HepG2 (cell line): ENCODE measurements around the gene STAT1. TPM values are rescaled to one million over a fixed set of nuclear protein-coding genes. Genes with fewer than 3 reads are reported as not detected.

Experiments
- ARNT ChIP-seq: fragments of 450-650 bp; IDR thresholded peaks from 2 replicates; pipeline ENCODE4 v1.6.1; 2017
- CERS6 ChIP-seq: sonication (generic); formaldehyde crosslinking; IDR thresholded peaks from 2 replicates; pipeline ENCODE4 v1.5.0; 2020; ENCODE audit warnings: missing genetic modification reagents
- DBP ChIP-seq: sonication (generic); formaldehyde crosslinking; IDR thresholded peaks from 2 replicates; pipeline ENCODE4 v1.4.0; 2020; ENCODE audit warnings: missing genetic modification reagents; ENCODE audit errors: not compliant biosample characterization
- FOXA1 ChIP-seq, 2 experiments: fragments of 450-650 bp in 1 of 2; sonication (generic) in 1 of 2; formaldehyde crosslinking in 1 of 2; IDR thresholded peaks; 2 replicates each; pipeline versions ENCODE4 v1.4.0 to v1.6.1; 2016 to 2020; ENCODE audit warnings: missing genetic modification reagents in 1 of 2
- GATA4 ChIP-seq: sonication (generic); IDR thresholded peaks from 2 replicates; pipeline ENCODE4 v1.6.1; 2016; ENCODE audit warnings: antibody characterized with exemption, low read depth, borderline replicate concordance
- GLMP ChIP-seq: sonication (generic); formaldehyde crosslinking; IDR thresholded peaks from 2 replicates; pipeline ENCODE4 v1.9.0; 2021; ENCODE audit warnings: missing genetic modification reagents, mild to moderate bottlenecking, borderline replicate concordance
- HIVEP1 ChIP-seq: sonication (generic); formaldehyde crosslinking; IDR thresholded peaks from 2 replicates; pipeline ENCODE4 v1.4.0; 2020; ENCODE audit warnings: mild to moderate bottlenecking, missing genetic modification reagents
- HMGA1 ChIP-seq: sonication (generic); formaldehyde crosslinking; conservative IDR thresholded peaks from 2 replicates; pipeline ENCODE4 v1.4.0; 2020; ENCODE audit warnings: missing genetic modification reagents
- PRDM15 ChIP-seq: sonication (generic); formaldehyde crosslinking; IDR thresholded peaks from 2 replicates; pipeline ENCODE4 v1.4.0; 2020; ENCODE audit warnings: missing genetic modification reagents
- RERE ChIP-seq: IDR thresholded peaks from 2 replicates; pipeline ENCODE4 v1.6.1; 2016; ENCODE audit warnings: low read depth, missing genetic modification reagents, missing compliant biosample characterization
- TAF15 ChIP-seq: fragments of 200-400 bp; formaldehyde crosslinking; IDR thresholded peaks from one replicate; pipeline ENCODE4 v1.6.1; 2018; ENCODE audit warnings: mild to moderate bottlenecking, low read depth, low read length; ENCODE audit not compliant: poor library complexity, severe bottlenecking
- ZC3H13 ChIP-seq: sonication (generic); formaldehyde crosslinking; IDR thresholded peaks from 2 replicates; pipeline ENCODE4 v1.8.1; 2023; ENCODE audit warnings: mild to moderate bottlenecking, missing genetic modification reagents, moderate library complexity
- ZNF124 ChIP-seq: sonication (generic); formaldehyde crosslinking; IDR thresholded peaks from 2 replicates; pipeline ENCODE4 v1.4.0; 2020; ENCODE audit warnings: missing genetic modification reagents
- ZNF333 ChIP-seq: sonication (generic); formaldehyde crosslinking; IDR thresholded peaks from 2 replicates; pipeline ENCODE4 v1.4.0; 2020; ENCODE audit warnings: mild to moderate bottlenecking, missing genetic modification reagents, borderline replicate concordance
- ZNF557 ChIP-seq: sonication (generic); formaldehyde crosslinking; IDR thresholded peaks from 2 replicates; pipeline ENCODE4 v1.4.0; 2020; ENCODE audit warnings: missing genetic modification reagents
- polyA plus RNA-seq, 8 experiments: library from polyadenylated mRNA; depleted of rRNA in 3 of 8; stranded (reverse) in 7 of 8; unstranded in 1 of 8; fragments of >200 nt; fragmentation: Illumina TruSeq in 4 of 8; extraction: Trizol in 4 of 8; gene quantifications; 2 replicates each; pipeline versions ENCODE4 v1.2.1 to v1.2.3, GENCODE V29; 2011 to 2016; ENCODE audit warnings: low read depth in 4 of 8, missing spikeins in 1 of 8, mixed read lengths in 1 of 8; ENCODE audit not compliant: insufficient read depth in 1 of 8
- total RNA-seq, 5 experiments: library from RNA; depleted of rRNA; stranded (reverse); fragments of >200 nt; fragmentation: Illumina TruSeq; extraction: Trizol; gene quantifications; 2 replicates each; pipeline ENCODE4 v1.2.3, GENCODE V29; 2016; ENCODE audit warnings: low read depth in 1 of 5

STAT1 gene
- total and polyA plus RNA-seq, 2 of the 13 experiments (the other 11 are each of a cell fraction or from before 2014, with no cell fraction given) = 21.8 to 59.6 TPM

- no peak for TF ChIP-seq CERS6
- peak; percentile 95 for TF ChIP-seq DBP (CRISPR knock-in tag)
- TF ChIP-seq ZNF557 (CRISPR knock-in tag) = peak; percentile 97; the same call in 1 of the 2 replicates
- TF ChIP-seq FOXA1 (IDR thresholded peaks at IDR 0.05) = no peak
- TF ChIP-seq FOXA1 (CRISPR knock-in tag; IDR thresholded peaks at IDR 0.05) = peak; percentile 78
- TF ChIP-seq GATA4 = peak; percentile 84
- TF ChIP-seq ARNT = no peak
- peak; percentile 99 for TF ChIP-seq HIVEP1
- TF ChIP-seq PRDM15 = peak; percentile 83; the same call in 1 of the 2 replicates
- peak; percentile 87 for TF ChIP-seq TAF15
- peak; percentile 93 for TF ChIP-seq RERE (CRISPR knock-in tag)
- TF ChIP-seq ZNF124 (CRISPR knock-in tag) = peak; percentile 99
- no peak for TF ChIP-seq ZNF333 (CRISPR knock-in tag)
- no peak for TF ChIP-seq GLMP
- no peak for TF ChIP-seq HMGA1 (CRISPR knock-in tag)
- TF ChIP-seq ZC3H13 (CRISPR knock-in tag) = peak; percentile 98
Measured at GRCh38 chr2:191020221-191020741, 6.3 kb upstream of the STAT1 start (continued).
